CD4-positive, alpha-beta T cell (primary cell): Measurements from ENCODE around the gene SCD5. TPM values are rescaled to one million over a fixed set of nuclear protein-coding genes. Genes with fewer than 3 reads are reported as not detected.

ENCODE experiments used
- ATAC-seq: fragments of 200-7000 bp; cut with Tn5 transposase; one replicate; pipeline ENCODE4 v1.10.0; 2022; ENCODE audit warnings: mild to moderate bottlenecking; ENCODE audit not compliant: poor library complexity
- CTCF ChIA-PET: fragments of 350-600 bp; sonication (Branson Sonifier 250); formaldehyde crosslinking; loops from one replicate; lab custom pipeline; 2021; ENCODE audit warnings: antibody characterized with exemption, inconsistent platforms; lab: Charles Lee
- POLR2A ChIA-PET: fragments of 350-600 bp; sonication (Branson Sonifier 250); formaldehyde crosslinking; loops from one replicate; lab custom pipeline; 2021; ENCODE audit warnings: antibody characterized with exemption, inconsistent platforms; lab: Charles Lee
- DNase-seq, 14 experiments: peaks; one replicate each; pipeline ENCODE4 v3.0.0-alpha.2; 2013 to 2020; ENCODE audit warnings: mixed read lengths in 2 of 14
- H3K27ac ChIP-seq, 2 donors: one replicate each; pipeline versions ENCODE4 v1.5.1 to v1.7.0; 2013; ENCODE audit warnings: low read length in 2 of 2, low read depth in 1 of 2, mild to moderate bottlenecking in 1 of 2
- H3K27me3 ChIP-seq, 2 experiments: 1 replicate in 1 of 2; 2 replicates in 1 of 2; pipeline versions ENCODE4 v1.6.1 to v1.7.0; 2013; ENCODE audit warnings: low read length in 2 of 2, control low read depth in 1 of 2, mild to moderate bottlenecking in 1 of 2, moderate library complexity in 1 of 2; ENCODE audit not compliant: insufficient read depth in 2 of 2, control insufficient read depth in 1 of 2
- H3K36me3 ChIP-seq: one replicate; pipeline ENCODE4 v1.6.1; 2013; ENCODE audit warnings: low read length, control low read depth; ENCODE audit not compliant: insufficient read depth
- H3K4me1 ChIP-seq: one replicate; pipeline ENCODE4 v1.6.1; 2013; ENCODE audit warnings: low read length, control low read depth; ENCODE audit not compliant: insufficient read depth
- H3K4me3 ChIP-seq: one replicate; pipeline ENCODE4 v1.5.1; 2013; ENCODE audit warnings: mild to moderate bottlenecking, low read length, moderate library complexity
- H3K9me3 ChIP-seq, 2 experiments: 1 replicate in 1 of 2; 2 replicates in 1 of 2; pipeline versions ENCODE4 v1.6.1 to v1.7.0; 2013; ENCODE audit warnings: low read length in 2 of 2, mild to moderate bottlenecking in 2 of 2, control low read depth in 1 of 2, moderate library complexity in 1 of 2; ENCODE audit not compliant: control insufficient read depth in 1 of 2, insufficient read depth in 1 of 2
- H3K27ac Mint-ChIP-seq: one replicate; pipeline ENCODE4 v1.8.0; 2020; ENCODE audit warnings: mixed read lengths
- H3K27me3 Mint-ChIP-seq: one replicate; pipeline ENCODE4 v1.8.0; 2021; ENCODE audit warnings: mixed read lengths
- H3K36me3 Mint-ChIP-seq: one replicate; pipeline ENCODE4 v1.8.0; 2021; ENCODE audit warnings: low read depth, mixed read lengths
- H3K4me1 Mint-ChIP-seq: one replicate; pipeline ENCODE4 v1.8.0; 2021; ENCODE audit warnings: low read depth, mixed read lengths
- H3K4me3 Mint-ChIP-seq: one replicate; pipeline ENCODE4 v1.8.0; 2020; ENCODE audit warnings: mild to moderate bottlenecking, mixed read lengths
- H3K9me3 Mint-ChIP-seq: one replicate; pipeline ENCODE4 v1.8.0; 2020; ENCODE audit warnings: mixed read lengths
- CTCF ChIP-seq: fragments of 200-600 bp; IDR thresholded peaks from one replicate; pipeline ENCODE4 v1.8.0; 2022; ENCODE audit warnings: antibody characterized with exemption, mild to moderate bottlenecking
- intact Hi-C, 2 experiments: fragments of 100-400 bp; cut with DNase I in 1 of 2; cut with micrococcal nuclease in 1 of 2; formaldehyde crosslinking; loops; one replicate each; pipeline versions ENCODE4 v1.15.1 to v1.9.0; 2023 to 2025; cut with DNase I, micrococcal nuclease
- total RNA-seq, 174 experiments: library from RNA in 2 of 174; stranded (reverse) in 2 of 174; gene quantifications; one replicate each; pipeline ENCODE4 v1.2.3 and lab custom pipeline; 2021 to 2026

SCD5 gene
- total RNA-seq, 2 experiments from 2014 or later: 0.14 to 0.25 TPM

GRCh38 chr4:82666970-82667665 lies 131.5 kb downstream of the SCD5 start:
- no peak for ATAC-seq
- CTCF ChIA-PET: interaction anchor here (1.2 kb wide), 1 partner anchor 10 kb away, joined by 3 read pairs; no protein-coding TSS in a partner anchor
- Histone ChIP-seq H3K36me3 (no peaks in the 10 kb centered on the region), H3K27me3 (peaks cover 0 to 5% of the 10 kb centered on the region in 2 experiments), H3K4me1 (no peaks in the 10 kb centered on the region), H3K4me3 (no peak overlapping the region), H3K9me3 (no peaks in the 10 kb centered on the region), H3K27ac (no peak overlapping the region)
- H3K9me3 Mint-ChIP-seq: peaks cover 3% of the 10 kb centered on the region
- POLR2A ChIA-PET: no interaction called here
- no peak overlapping the region for H3K4me3 Mint-ChIP-seq
- DNase-seq: no peak
- peaks cover 32% of the 10 kb centered on the region for H3K27me3 Mint-ChIP-seq
- intact Hi-C loops: no loop called here
- no peak overlapping the region for H3K27ac Mint-ChIP-seq
- no peaks in the 10 kb centered on the region for H3K4me1 Mint-ChIP-seq
- no peak for TF ChIP-seq CTCF
- H3K36me3 Mint-ChIP-seq: no peaks in the 10 kb centered on the region

GRCh38 chr4:82661181-82661992 lies 137.2 kb downstream of the SCD5 start:
- no peak for ATAC-seq
- TF ChIP-seq CTCF: no peak

GRCh38 chr4:82652062-82652461 lies 146.5 kb downstream of the SCD5 start:
- peak in 1 of 14 experiments; percentile 6 for DNase-seq
- Histone ChIP-seq H3K27ac (no peak overlapping the region), H3K27me3 (peaks cover 0 to 4% of the 10 kb centered on the region in 2 experiments), H3K36me3 (no peaks in the 10 kb centered on the region), H3K4me3 (no peak overlapping the region), H3K4me1 (no peaks in the 10 kb centered on the region), H3K9me3 (no peaks in the 10 kb centered on the region)
- H3K27me3 Mint-ChIP-seq: no peaks in the 10 kb centered on the region
- POLR2A ChIA-PET: no interaction called here
- CTCF ChIA-PET: no interaction called here
- no peak overlapping the region for H3K4me3 Mint-ChIP-seq
- no peaks in the 10 kb centered on the region for H3K36me3 Mint-ChIP-seq
- H3K27ac Mint-ChIP-seq: no peak overlapping the region
- intact Hi-C loops: no loop called here
- H3K9me3 Mint-ChIP-seq: no peaks in the 10 kb centered on the region
- H3K4me1 Mint-ChIP-seq: no peaks in the 10 kb centered on the region
- no peak for TF ChIP-seq CTCF
- ATAC-seq: no peak

More at GRCh38 chr4:82661181-82661992, 137.2 kb downstream of the SCD5 start:
- ChIA-PET CTCF (no interaction called here), POLR2A (no interaction called here)
- Mint-ChIP-seq H3K27me3 (peaks cover 37% of the 10 kb centered on the region), H3K9me3 (no peaks in the 10 kb centered on the region), H3K36me3 (no peaks in the 10 kb centered on the region), H3K27ac (no peak overlapping the region), H3K4me3 (no peak overlapping the region), H3K4me1 (no peaks in the 10 kb centered on the region)
- intact Hi-C loops: no loop called here
- Histone ChIP-seq H3K36me3 (no peaks in the 10 kb centered on the region), H3K27ac (no peak overlapping the region), H3K9me3 (no peaks in the 10 kb centered on the region), H3K27me3 (peaks cover 0 to 9% of the 10 kb centered on the region in 2 experiments), H3K4me1 (no peaks in the 10 kb centered on the region), H3K4me3 (no peak overlapping the region)
- no peak for DNase-seq
